Glutamatergic neuron (in vitro differentiated cells): ENCODE results near the gene LSS. TPM values are rescaled to one million over a fixed set of nuclear protein-coding genes. Genes with fewer than 3 reads are reported as not detected.

Experiments used
- DNase-seq: peaks from one replicate; pipeline ENCODE4 v3.0.0; 2022
- H3K27ac Mint-ChIP-seq: one replicate; pipeline ENCODE4 v1.8.0; 2020; ENCODE audit warnings: mild to moderate bottlenecking, mixed read lengths, inconsistent platforms; ENCODE audit not compliant: unreplicated experiment
- H3K27me3 Mint-ChIP-seq: one replicate; pipeline ENCODE4 v1.8.0; 2020; ENCODE audit warnings: mild to moderate bottlenecking, moderate library complexity, mixed read lengths, inconsistent platforms; ENCODE audit not compliant: unreplicated experiment
- H3K36me3 Mint-ChIP-seq: one replicate; pipeline ENCODE4 v1.8.0; 2020; ENCODE audit warnings: mild to moderate bottlenecking, mixed read lengths, inconsistent platforms; ENCODE audit not compliant: unreplicated experiment
- H3K4me1 Mint-ChIP-seq: one replicate; pipeline ENCODE4 v1.8.0; 2020; ENCODE audit warnings: mild to moderate bottlenecking, low read depth, mixed read lengths, inconsistent platforms; ENCODE audit not compliant: unreplicated experiment
- H3K4me3 Mint-ChIP-seq: one replicate; pipeline ENCODE4 v1.8.0; 2020; ENCODE audit warnings: mild to moderate bottlenecking, mixed read lengths, inconsistent platforms; ENCODE audit not compliant: unreplicated experiment
- H3K9me3 Mint-ChIP-seq: one replicate; pipeline ENCODE4 v1.8.0; 2020; ENCODE audit warnings: mild to moderate bottlenecking, moderate library complexity, mixed read lengths, inconsistent platforms; ENCODE audit not compliant: unreplicated experiment
- total RNA-seq: library from RNA; stranded (reverse); fragmentation: NEBNext Ultra II Directional; extraction: Animal tissue kit (Norgen Biotek cat#: 25700); gene quantifications from one replicate; pipeline ENCODE4 v1.2.1, GENCODE V29; 2021; ENCODE audit not compliant: unreplicated experiment
- TF ChIP-seq, protein P1 (sequence below): fragments of 200-600 bp; sonication (generic); IDR thresholded peaks from one replicate; pipeline ENCODE4 v1.5.0; 2021; ENCODE audit not compliant: partially characterized antibody, unreplicated experiment

The LSS gene
- total RNA-seq, 1 donor from 2014 or later = 390 TPM

- peaks cover 8% of the 10 kb centered on the region for H3K9me3 Mint-ChIP-seq
- H3K4me3 Mint-ChIP-seq = no peak overlapping the region
- no peak overlapping the region for H3K27ac Mint-ChIP-seq
- no peak for DNase-seq
- peaks cover 23% of the 10 kb centered on the region for H3K4me1 Mint-ChIP-seq
- TF ChIP-seq, protein P1, sequence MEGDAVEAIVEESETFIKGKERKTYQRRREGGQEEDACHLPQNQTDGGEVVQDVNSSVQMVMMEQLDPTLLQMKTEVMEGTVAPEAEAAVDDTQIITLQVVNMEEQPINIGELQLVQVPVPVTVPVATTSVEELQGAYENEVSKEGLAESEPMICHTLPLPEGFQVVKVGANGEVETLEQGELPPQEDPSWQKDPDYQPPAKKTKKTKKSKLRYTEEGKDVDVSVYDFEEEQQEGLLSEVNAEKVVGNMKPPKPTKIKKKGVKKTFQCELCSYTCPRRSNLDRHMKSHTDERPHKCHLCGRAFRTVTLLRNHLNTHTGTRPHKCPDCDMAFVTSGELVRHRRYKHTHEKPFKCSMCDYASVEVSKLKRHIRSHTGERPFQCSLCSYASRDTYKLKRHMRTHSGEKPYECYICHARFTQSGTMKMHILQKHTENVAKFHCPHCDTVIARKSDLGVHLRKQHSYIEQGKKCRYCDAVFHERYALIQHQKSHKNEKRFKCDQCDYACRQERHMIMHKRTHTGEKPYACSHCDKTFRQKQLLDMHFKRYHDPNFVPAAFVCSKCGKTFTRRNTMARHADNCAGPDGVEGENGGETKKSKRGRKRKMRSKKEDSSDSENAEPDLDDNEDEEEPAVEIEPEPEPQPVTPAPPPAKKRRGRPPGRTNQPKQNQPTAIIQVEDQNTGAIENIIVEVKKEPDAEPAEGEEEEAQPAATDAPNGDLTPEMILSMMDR = no peak
- H3K36me3 Mint-ChIP-seq = peaks cover 25% of the 10 kb centered on the region
- peaks cover 20% of the 10 kb centered on the region for H3K27me3 Mint-ChIP-seq
These were observed 31.8 kb downstream of the LSS start for GRCh38 chr21:46196733-46197132.

DNA sequence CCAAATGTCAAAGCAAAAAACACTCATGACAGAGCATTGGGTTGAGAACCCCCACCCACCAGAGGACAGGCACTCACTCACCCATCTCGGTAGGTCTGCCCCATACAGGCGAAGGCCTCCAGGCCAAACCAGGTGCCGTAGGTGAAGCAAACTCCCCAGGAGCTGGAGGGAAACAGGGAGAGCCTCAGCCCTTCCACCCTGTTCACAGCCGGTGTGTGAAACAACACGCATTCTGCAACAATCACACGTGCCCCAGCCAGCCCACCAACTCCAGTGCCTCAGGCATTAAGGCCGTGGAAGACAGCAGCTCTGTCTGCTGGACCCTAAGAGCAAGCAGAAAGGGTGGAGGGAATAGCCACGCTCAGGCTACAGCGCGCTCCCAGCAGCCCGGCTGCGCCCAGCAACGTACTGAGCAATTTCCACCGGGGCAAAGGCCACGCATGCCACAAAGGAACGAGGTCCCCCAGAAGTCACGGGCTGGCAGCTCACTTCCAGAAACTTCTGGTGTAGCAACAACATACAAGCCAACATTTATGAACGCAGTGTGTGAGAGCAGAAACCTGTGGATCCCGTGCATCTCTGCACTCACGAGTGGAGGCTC is 32.9 kb downstream of the LSS start:
- H3K27me3 Mint-ChIP-seq = peaks cover 24% of the 10 kb centered on the region
- H3K36me3 Mint-ChIP-seq = peaks cover 24% of the 10 kb centered on the region
- H3K27ac Mint-ChIP-seq = peak overlapping the region; percentile 90
- peaks cover 12% of the 10 kb centered on the region for H3K9me3 Mint-ChIP-seq
- DNase-seq = no peak
- peaks cover 31% of the 10 kb centered on the region for H3K4me1 Mint-ChIP-seq
- no peak overlapping the region for H3K4me3 Mint-ChIP-seq
- TF ChIP-seq, protein P1 = no peak

DNA sequence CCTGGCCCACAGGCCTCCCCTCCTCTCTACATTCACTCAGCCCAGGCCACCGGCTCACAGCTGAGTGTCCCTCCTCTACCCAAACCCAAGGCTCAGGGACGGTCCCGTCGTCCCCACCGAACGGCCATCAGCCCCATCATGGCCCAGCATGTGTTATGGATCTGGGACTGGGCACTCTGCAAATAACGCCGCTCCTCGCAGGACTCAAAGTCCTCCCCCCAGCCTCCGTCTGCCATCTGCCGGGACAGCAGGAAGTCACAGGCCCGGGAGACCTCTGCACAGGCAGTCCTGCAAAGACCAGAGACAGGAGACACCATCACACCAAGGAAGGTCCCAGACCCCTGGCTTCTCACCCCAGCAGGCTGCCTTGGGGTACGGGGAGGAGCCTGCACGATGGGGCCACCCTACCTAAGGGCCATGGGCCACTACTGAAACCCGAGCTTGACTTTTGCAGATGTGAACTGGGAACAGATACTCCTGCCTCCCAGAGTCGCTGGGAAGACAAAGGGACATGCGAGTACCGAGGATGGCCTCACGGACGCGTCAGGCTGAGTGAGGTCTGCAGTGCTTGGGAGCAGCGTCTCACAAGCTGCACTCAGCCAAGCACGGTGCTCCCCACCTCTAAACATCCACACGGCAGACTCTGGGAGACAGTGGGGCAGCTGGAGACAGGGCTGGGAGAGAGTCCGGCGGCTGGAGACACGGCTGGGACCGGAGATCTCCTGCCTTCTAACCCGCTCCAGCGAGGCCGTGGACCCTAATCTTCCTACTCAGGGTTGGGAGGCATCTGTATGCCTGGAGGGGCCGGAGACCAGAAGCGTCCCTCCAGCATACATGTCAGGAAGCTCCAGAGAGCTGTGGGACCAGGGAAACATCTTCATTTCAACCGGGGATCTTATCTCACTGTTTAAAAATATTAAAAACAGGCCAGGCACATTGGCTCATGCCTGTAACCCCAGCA is 33.9 kb downstream of the LSS start:
- H3K27ac Mint-ChIP-seq = peak overlapping the region; percentile 90

DNA sequence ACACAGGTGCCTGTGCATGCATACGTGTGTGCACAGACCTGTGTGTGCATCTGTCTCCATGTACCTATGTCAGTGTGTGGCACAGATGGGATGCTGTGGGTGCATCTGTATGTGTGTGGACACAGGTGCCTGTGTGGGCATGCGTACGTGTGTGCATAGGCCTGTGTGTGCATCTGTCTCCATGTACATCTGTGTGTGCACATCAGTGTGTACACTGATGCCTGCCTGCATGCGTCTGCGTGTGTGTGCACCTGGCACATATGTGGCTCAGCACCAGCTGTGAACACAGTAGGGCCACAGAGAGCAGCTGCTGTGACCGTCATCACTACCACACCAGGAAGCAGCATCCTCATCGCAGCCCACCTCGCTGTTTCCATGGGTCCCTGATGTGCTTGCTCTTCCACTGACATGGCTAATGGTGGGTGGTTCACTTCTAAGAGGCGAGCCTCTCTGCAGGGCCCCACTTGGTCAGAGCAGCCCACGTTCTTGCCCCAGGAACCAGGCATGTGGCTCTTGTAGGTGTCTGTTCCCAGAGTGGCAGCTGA is 34.7 kb downstream of the LSS start:
- TF ChIP-seq, protein P1 = no peak
- Mint-ChIP-seq H3K27ac (peak overlapping the region; percentile 90), H3K9me3 (peaks cover 14% of the 10 kb centered on the region), H3K4me1 (peaks cover 42% of the 10 kb centered on the region), H3K36me3 (peaks cover 6% of the 10 kb centered on the region), H3K27me3 (peaks cover 35% of the 10 kb centered on the region), H3K4me3 (no peak overlapping the region)
- no peak for DNase-seq

More for the DNA sequence above, 33.9 kb downstream of the LSS start:
- H3K9me3 Mint-ChIP-seq = peaks cover 12% of the 10 kb centered on the region
- H3K36me3 Mint-ChIP-seq = peaks cover 13% of the 10 kb centered on the region
- no peak overlapping the region for H3K4me3 Mint-ChIP-seq
- H3K27me3 Mint-ChIP-seq = peaks cover 29% of the 10 kb centered on the region
- peaks cover 38% of the 10 kb centered on the region for H3K4me1 Mint-ChIP-seq
- TF ChIP-seq, protein P1 = no peak
- no peak for DNase-seq
